Measurements from ENCODE around the gene CTDP1.

The CTDP1 gene

GRCh38 chr18:79770826-79771225 is 91.2 kb downstream of the CTDP1 start:
- DNase-seq = no peak

GRCh38 chr18:79771446-79772107 is 92.0 kb downstream of the CTDP1 start:
- DNase-seq = no peak

- no peak for DNase-seq
Measured at GRCh38 chr18:79772108-79772864, 92.7 kb downstream of the CTDP1 start.

- no peak for DNase-seq
Measured at GRCh38 chr18:79772865-79773696, 93.5 kb downstream of the CTDP1 start.

GRCh38 chr18:79774111-79774510 is 94.5 kb downstream of the CTDP1 start:
- DNase-seq = no peak

GRCh38 chr18:79775441-79776221 is 96.0 kb downstream of the CTDP1 start:
- no peak for DNase-seq

GRCh38 chr18:79776674-79777073 is 97.1 kb downstream of the CTDP1 start:
- DNase-seq = no peak

- no peak for DNase-seq
Measured at GRCh38 chr18:79778291-79778791, 98.7 kb downstream of the CTDP1 start.

GRCh38 chr18:79779021-79779699 is 99.6 kb downstream of the CTDP1 start:
- no peak for DNase-seq

- DNase-seq = no peak
Measured at GRCh38 chr18:79779700-79780190, 100.1 kb downstream of the CTDP1 start.

- DNase-seq = no peak
Measured at GRCh38 chr18:79780547-79780946, 100.9 kb downstream of the CTDP1 start.

GRCh38 chr18:79781331-79781941 is 101.8 kb downstream of the CTDP1 start:
- DNase-seq = no peak

GRCh38 chr18:79782566-79783308 is 103.1 kb downstream of the CTDP1 start:
- no peak for DNase-seq

- DNase-seq = no peak
Measured at GRCh38 chr18:79784071-79784913, 104.7 kb downstream of the CTDP1 start.

- DNase-seq = no peak
Measured at GRCh38 chr18:79784965-79785770, 105.6 kb downstream of the CTDP1 start.

GRCh38 chr18:79785831-79786230 is 106.2 kb downstream of the CTDP1 start:
- DNase-seq = no peak

- no peak for DNase-seq
Measured at GRCh38 chr18:79786304-79786703, 106.7 kb downstream of the CTDP1 start.

- no peak for DNase-seq
Measured at GRCh38 chr18:79786786-79787526, 107.4 kb downstream of the CTDP1 start.

Measured in NCI-H510A (cell line).